Activated CD4-positive, alpha-beta T cell treated with anti-CD3 and anti-CD28 coated beads for 36 hours (primary cell): ENCODE results near the gene MEP1A. TPM values are rescaled to one million over a fixed set of nuclear protein-coding genes. Genes with fewer than 3 reads are reported as not detected.
"Not testable (repeated sequence)": the region's sequence is repeated elsewhere in the genome, so short reads cannot be mapped to it uniquely, and the experiment has no call there.

ENCODE experiments used
- ATAC-seq: fragments of 200-7000 bp; cut with Tn5 transposase; one replicate; pipeline ENCODE4 v1.10.0; 2021; ENCODE audit warnings: mild to moderate bottlenecking, moderate library complexity
- CTCF ChIA-PET: fragments of 350-600 bp; sonication (Branson Sonifier 250); formaldehyde crosslinking; loops from one replicate; lab custom pipeline; 2021; ENCODE audit warnings: antibody characterized with exemption; lab: Charles Lee
- POLR2A ChIA-PET: fragments of 350-600 bp; sonication (Branson Sonifier 250); formaldehyde crosslinking; loops from one replicate; lab custom pipeline; 2021; ENCODE audit warnings: antibody characterized with exemption, inconsistent platforms; lab: Charles Lee
- DNase-seq: peaks from one replicate; pipeline ENCODE4 v3.0.0-alpha.2; 2020
- H3K27ac Mint-ChIP-seq: one replicate; pipeline ENCODE4 v1.8.0; 2021; ENCODE audit warnings: mixed read lengths
- H3K27me3 Mint-ChIP-seq: one replicate; pipeline ENCODE4 v1.8.0; 2021; ENCODE audit warnings: mixed read lengths
- H3K36me3 Mint-ChIP-seq: one replicate; pipeline ENCODE4 v1.8.0; 2021; ENCODE audit warnings: low read depth, mixed read lengths
- H3K4me1 Mint-ChIP-seq: one replicate; pipeline ENCODE4 v1.8.0; 2021; ENCODE audit warnings: mixed read lengths
- H3K4me3 Mint-ChIP-seq: one replicate; pipeline ENCODE4 v1.8.0; 2021; ENCODE audit warnings: mild to moderate bottlenecking, moderate library complexity, mixed read lengths
- H3K9me3 Mint-ChIP-seq: one replicate; pipeline ENCODE4 v1.8.0; 2021; ENCODE audit warnings: low read depth, mixed read lengths
- intact Hi-C, 2 experiments: fragments of 100-400 bp; cut with DNase I in 1 of 2; cut with micrococcal nuclease in 1 of 2; formaldehyde crosslinking; loops; one replicate each; pipeline versions ENCODE4 v1.14.2 to v1.15.1; 2022 to 2024; cut with DNase I, micrococcal nuclease
- total RNA-seq, 2 experiments: library from RNA; stranded (reverse); gene quantifications; one replicate each; pipeline ENCODE4 v1.2.3, GENCODE V29; 2021

Gene MEP1A
- total RNA-seq, 2 experiments from 2014 or later: not detected

DNA sequence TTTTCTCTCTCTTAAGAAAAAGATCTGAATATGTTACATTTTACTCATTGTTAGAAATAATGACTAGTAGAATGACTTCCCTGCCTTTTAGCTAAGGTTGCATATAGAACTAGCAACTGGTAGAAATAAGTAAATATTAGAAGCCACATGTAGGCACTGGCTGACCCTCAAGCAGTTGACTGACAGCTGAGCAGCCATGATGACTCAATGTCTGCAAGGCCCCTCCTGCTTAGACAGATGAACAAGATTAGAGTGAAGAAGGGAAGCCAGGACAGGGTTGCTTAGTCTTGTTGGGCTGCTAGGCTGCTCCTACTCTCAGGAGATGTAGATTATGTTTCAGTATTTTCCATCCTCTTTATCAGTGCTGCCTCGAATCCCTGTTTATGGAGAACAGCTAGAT lies 6.5 kb downstream of the MEP1A start:
- Mint-ChIP-seq H3K4me3 (no peak overlapping the region), H3K27ac (no peak overlapping the region), H3K27me3 (peaks cover 12% of the 10 kb centered on the region), H3K4me1 (no peaks in the 10 kb centered on the region), H3K9me3 (no peaks in the 10 kb centered on the region), H3K36me3 (no peaks in the 10 kb centered on the region)
- POLR2A ChIA-PET: no interaction called here
- intact Hi-C loops: no loop called here
- ATAC-seq: no peak
- CTCF ChIA-PET: no interaction called here
- no peak for DNase-seq

DNA sequence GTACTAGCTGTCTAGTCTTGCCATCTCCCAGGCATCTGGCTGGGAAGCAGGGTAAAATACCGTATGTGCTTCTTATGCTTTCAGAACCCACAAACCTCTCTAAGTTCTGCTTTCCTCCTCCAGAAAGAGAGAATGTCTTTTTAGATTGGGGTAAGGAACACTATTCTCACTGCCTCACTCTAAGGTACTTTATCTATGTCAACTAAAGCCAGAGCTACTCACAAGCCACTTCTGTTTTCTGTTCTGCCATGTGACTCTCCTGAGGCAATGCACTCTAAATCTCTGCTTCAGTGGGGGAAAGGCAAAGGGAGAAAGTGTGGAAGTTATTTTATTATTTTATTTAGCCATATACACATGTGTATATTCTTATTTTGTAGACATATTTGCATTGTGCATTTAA lies 15.6 kb downstream of the MEP1A start:
- H3K27ac Mint-ChIP-seq: no peak overlapping the region
- no peak overlapping the region for H3K4me3 Mint-ChIP-seq
- no peaks in the 10 kb centered on the region for H3K36me3 Mint-ChIP-seq
- H3K27me3 Mint-ChIP-seq: peaks cover 34% of the 10 kb centered on the region
- CTCF ChIA-PET: no interaction called here
- no peak for DNase-seq
- POLR2A ChIA-PET: no interaction called here
- no peaks in the 10 kb centered on the region for H3K4me1 Mint-ChIP-seq
- H3K9me3 Mint-ChIP-seq: no peaks in the 10 kb centered on the region
- no peak for ATAC-seq
- intact Hi-C loops: no loop called here

DNA sequence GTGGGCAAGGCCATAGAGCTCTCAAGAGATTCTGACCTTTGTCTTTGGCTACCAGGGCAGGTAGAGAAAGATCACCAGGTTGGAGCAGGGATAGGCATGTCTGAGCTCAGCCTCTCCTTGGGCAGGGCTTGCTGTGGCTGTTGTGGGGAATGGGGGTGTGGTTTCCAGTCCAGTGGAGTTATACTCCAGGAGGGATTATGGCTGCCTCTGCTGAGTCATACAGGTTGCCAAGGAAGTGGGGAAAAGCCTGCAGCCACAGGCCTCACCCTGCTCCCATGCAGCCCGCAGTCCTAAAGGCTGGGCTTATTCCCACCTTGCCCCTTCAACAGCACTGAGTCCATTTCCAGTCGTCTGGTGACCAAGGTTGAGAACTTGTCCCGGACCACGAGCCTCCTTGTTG lies 21.9 kb downstream of the MEP1A start:
- H3K27me3 Mint-ChIP-seq: peaks cover 36% of the 10 kb centered on the region
- ChIA-PET POLR2A (no interaction called here), CTCF (no interaction called here)
- H3K9me3 Mint-ChIP-seq: peaks cover 2% of the 10 kb centered on the region
- H3K27ac Mint-ChIP-seq: no peak overlapping the region
- intact Hi-C loops: no loop called here
- no peaks in the 10 kb centered on the region for H3K4me1 Mint-ChIP-seq
- ATAC-seq (no peak), DNase-seq (no peak)
- no peaks in the 10 kb centered on the region for H3K36me3 Mint-ChIP-seq
- no peak overlapping the region for H3K4me3 Mint-ChIP-seq

DNA sequence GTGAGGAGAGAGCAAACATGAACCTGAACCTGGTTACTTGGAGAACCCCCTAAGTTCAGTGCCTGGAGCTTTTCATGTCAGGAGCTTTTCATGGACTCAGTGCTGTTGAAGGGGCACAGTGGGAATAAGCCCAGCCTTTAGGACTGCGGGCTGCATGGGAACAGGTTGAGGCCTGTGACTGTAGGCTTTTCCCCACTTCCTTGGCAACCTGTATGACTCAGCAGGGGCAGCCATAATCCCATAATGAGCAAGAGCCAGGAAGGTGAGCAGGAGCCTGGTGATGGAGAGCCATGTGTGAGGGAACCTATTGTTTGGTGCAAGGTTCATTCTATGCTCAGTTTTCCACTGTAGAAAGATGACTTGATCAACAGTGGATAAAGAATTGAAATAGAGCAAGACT lies 23.4 kb downstream of the MEP1A start:
- H3K27me3 Mint-ChIP-seq: peaks cover 28% of the 10 kb centered on the region
- intact Hi-C loops: no loop called here
- H3K27ac Mint-ChIP-seq: no peak overlapping the region
- ChIA-PET CTCF (no interaction called here), POLR2A (no interaction called here)
- H3K36me3 Mint-ChIP-seq: no peaks in the 10 kb centered on the region
- DNase-seq (no peak), ATAC-seq (no peak)
- H3K4me1 Mint-ChIP-seq: no peaks in the 10 kb centered on the region
- peaks cover 2% of the 10 kb centered on the region for H3K9me3 Mint-ChIP-seq
- H3K4me3 Mint-ChIP-seq: no peak overlapping the region

- ChIA-PET POLR2A (no interaction called here), CTCF (no interaction called here)
- no peaks in the 10 kb centered on the region for H3K36me3 Mint-ChIP-seq
- peaks cover 14% of the 10 kb centered on the region for H3K27me3 Mint-ChIP-seq
- ATAC-seq: no peak
- no peaks in the 10 kb centered on the region for H3K4me1 Mint-ChIP-seq
- H3K27ac Mint-ChIP-seq: no peak overlapping the region
- intact Hi-C loops: no loop called here
- no peak for DNase-seq
- H3K9me3 Mint-ChIP-seq: peaks cover 2% of the 10 kb centered on the region
- H3K4me3 Mint-ChIP-seq: no peak overlapping the region
Observed at GRCh38 chr6:46819561-46819960, 26.4 kb downstream of the MEP1A start.

- no peaks in the 10 kb centered on the region for H3K9me3 Mint-ChIP-seq
- CTCF ChIA-PET: no interaction called here
- H3K4me1 Mint-ChIP-seq: no peaks in the 10 kb centered on the region
- DNase-seq: no peak
- H3K4me3 Mint-ChIP-seq: no peak overlapping the region
- POLR2A ChIA-PET: no interaction called here
- H3K27me3 Mint-ChIP-seq: peaks cover 13% of the 10 kb centered on the region
- intact Hi-C loops: no loop called here
- no peak overlapping the region for H3K27ac Mint-ChIP-seq
- ATAC-seq: no peak
- H3K36me3 Mint-ChIP-seq: no peaks in the 10 kb centered on the region
Observed at GRCh38 chr6:46821458-46821881, 28.3 kb downstream of the MEP1A start.

- no peak for DNase-seq
- H3K27ac Mint-ChIP-seq: no peak overlapping the region
- no peak overlapping the region for H3K4me3 Mint-ChIP-seq
- H3K9me3 Mint-ChIP-seq: no peaks in the 10 kb centered on the region
- ChIA-PET POLR2A (no interaction called here), CTCF (no interaction called here)
- intact Hi-C loops: no loop called here
- H3K4me1 Mint-ChIP-seq: no peaks in the 10 kb centered on the region
- H3K36me3 Mint-ChIP-seq: no peaks in the 10 kb centered on the region
- H3K27me3 Mint-ChIP-seq: peaks cover 10% of the 10 kb centered on the region
- no peak for ATAC-seq
Observed at GRCh38 chr6:46828939-46829338, 35.8 kb downstream of the MEP1A start.

GRCh38 chr6:46832816-46833215 lies 39.6 kb downstream of the MEP1A start:
- intact Hi-C loops: no loop called here
- H3K4me1 Mint-ChIP-seq: no peaks in the 10 kb centered on the region
- H3K27ac Mint-ChIP-seq: no peak overlapping the region
- peaks cover 7% of the 10 kb centered on the region for H3K27me3 Mint-ChIP-seq
- H3K36me3 Mint-ChIP-seq: no peaks in the 10 kb centered on the region
- H3K4me3 Mint-ChIP-seq: no peak overlapping the region
- CTCF ChIA-PET: no interaction called here
- no peak for DNase-seq
- POLR2A ChIA-PET: no interaction called here
- no peak for ATAC-seq
- no peaks in the 10 kb centered on the region for H3K9me3 Mint-ChIP-seq

DNA sequence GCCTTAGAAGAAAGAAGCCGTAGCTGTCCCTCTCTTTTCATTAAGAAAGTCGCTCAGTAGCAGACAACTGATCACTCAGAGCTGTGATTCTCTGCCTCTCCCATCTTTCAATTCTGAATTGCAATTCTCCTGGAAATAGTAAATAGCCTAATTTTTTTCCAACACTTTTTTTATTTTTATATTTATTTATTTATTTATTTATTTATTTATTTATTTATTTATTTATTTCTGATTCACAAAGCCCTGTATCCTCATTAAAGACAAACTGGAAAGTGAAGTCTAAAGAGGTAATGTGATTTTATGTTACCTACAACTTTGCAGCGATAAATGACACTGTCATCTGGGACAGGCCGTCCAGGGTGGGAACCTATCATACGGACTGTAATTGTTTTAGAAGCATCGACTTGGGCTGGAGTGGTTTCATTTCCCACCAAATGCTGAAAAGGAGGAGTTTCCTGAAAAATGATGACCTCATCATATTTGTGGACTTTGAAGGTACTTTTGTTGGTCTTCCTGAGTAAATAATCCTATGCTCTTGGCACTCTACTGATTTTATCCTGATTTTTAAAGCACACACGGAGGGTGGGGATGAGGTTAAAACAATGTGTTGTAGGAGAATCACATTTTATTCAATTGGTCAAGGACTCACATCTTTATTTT lies 41.2 kb downstream of the MEP1A start:
- DNase-seq, POLR2A ChIA-PET, H3K4me3 Mint-ChIP-seq: not testable (repeated sequence)

GRCh38 chr6:46834991-46835390 lies 41.8 kb downstream of the MEP1A start:
- H3K4me1 Mint-ChIP-seq, POLR2A ChIA-PET, H3K36me3 Mint-ChIP-seq, DNase-seq, ATAC-seq, H3K9me3 Mint-ChIP-seq, intact Hi-C loops, H3K27me3 Mint-ChIP-seq, H3K4me3 Mint-ChIP-seq, CTCF ChIA-PET, H3K27ac Mint-ChIP-seq: not testable (repeated sequence)

More for the DNA sequence above, 41.2 kb downstream of the MEP1A start:
- H3K27ac Mint-ChIP-seq, H3K4me1 Mint-ChIP-seq, H3K27me3 Mint-ChIP-seq, H3K36me3 Mint-ChIP-seq, CTCF ChIA-PET, ATAC-seq, H3K9me3 Mint-ChIP-seq, intact Hi-C loops: not testable (repeated sequence)

DNA sequence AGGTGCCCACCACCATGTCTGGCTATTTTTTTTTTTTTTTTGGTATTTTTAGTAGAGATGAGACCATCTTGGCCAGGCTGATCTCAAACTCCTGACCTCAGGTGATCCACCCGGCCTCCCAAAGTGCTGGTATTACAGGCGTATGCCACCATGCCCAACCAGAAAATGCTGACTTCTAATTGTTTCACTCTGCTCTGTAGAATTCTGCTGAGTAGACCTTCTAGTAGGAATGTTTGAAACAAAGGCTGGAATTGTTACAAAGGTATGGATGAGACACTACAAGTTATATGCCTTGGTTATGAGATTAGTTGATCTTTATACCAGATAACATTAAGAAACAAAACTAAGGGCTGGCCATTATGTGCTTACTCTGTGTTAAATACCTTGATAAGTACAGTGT lies 44.8 kb downstream of the MEP1A start:
- ChIA-PET CTCF (interaction anchor here (1.4 kb wide), 1 partner anchor 11 kb away, joined by 4 read pairs; no protein-coding TSS in a partner anchor), POLR2A (no interaction called here)
- ATAC-seq: no peak
- no peak overlapping the region for H3K27ac Mint-ChIP-seq
- no peak for DNase-seq
- H3K36me3 Mint-ChIP-seq: no peaks in the 10 kb centered on the region
- intact Hi-C loops: no loop called here
- peaks cover 15% of the 10 kb centered on the region for H3K9me3 Mint-ChIP-seq
- no peaks in the 10 kb centered on the region for H3K4me1 Mint-ChIP-seq
- H3K4me3 Mint-ChIP-seq: no peak overlapping the region
- peaks cover 3% of the 10 kb centered on the region for H3K27me3 Mint-ChIP-seq

- POLR2A ChIA-PET, H3K4me1 Mint-ChIP-seq, ATAC-seq, H3K36me3 Mint-ChIP-seq, H3K4me3 Mint-ChIP-seq, CTCF ChIA-PET, DNase-seq, H3K27ac Mint-ChIP-seq, intact Hi-C loops, H3K27me3 Mint-ChIP-seq: not testable (repeated sequence)
- H3K9me3 Mint-ChIP-seq: peaks cover 15% of the 10 kb centered on the region
Observed at GRCh38 chr6:46842252-46842846, 49.2 kb downstream of the MEP1A start.
